ENCODE measurements around the gene ZGPAT.

- TF ChIP-seq EZH2 (IDR thresholded peaks at IDR 0.05; ENCODE audit: borderline replicate concordance, low read length) (no peak), CTCF (IDR thresholded peaks at IDR 0.05; ENCODE audit: low read length) (no peak)
Observed at GRCh38 chr20:63741354-63741675, 33.5 kb downstream of the ZGPAT start.
